ENCODE data around the gene COL13A1. TPM values are rescaled to one million over a fixed set of nuclear protein-coding genes. Genes with fewer than 3 reads are reported as not detected.

COL13A1 gene
- total RNA-seq, 1 donor from 2014 or later = 9.5 TPM

DNA sequence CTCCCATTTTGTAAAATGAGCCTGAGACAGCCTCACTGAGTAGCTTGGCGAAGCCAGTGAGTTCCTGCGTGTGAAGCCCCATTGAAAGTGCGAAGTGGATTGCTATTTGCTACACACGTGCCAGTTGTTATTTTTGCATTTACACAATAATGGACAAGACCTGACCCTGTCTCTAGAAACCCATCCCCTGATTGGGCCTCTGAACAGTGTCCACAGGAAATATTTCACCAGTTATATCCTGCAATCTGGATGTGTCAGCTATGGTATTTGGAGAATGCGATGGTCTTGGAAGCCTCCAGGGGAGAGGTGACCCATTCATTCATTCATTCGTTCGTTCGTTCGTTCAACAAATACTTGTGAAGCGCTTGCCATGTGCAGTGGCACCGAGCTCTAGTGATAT is 37.1 kb downstream of the COL13A1 start:
- Mint-ChIP-seq H3K27me3 (ENCODE audit: low read depth) (no peaks in the 10 kb centered on the region), H3K36me3 (ENCODE audit: low read depth) (no peaks in the 10 kb centered on the region), H3K4me3 (no peak overlapping the region), H3K4me1 (peaks cover 29% of the 10 kb centered on the region), H3K27ac (ENCODE audit: unreplicated experiment) (peak overlapping the region; percentile 70), H3K9me3 (no peaks in the 10 kb centered on the region)
- no peak for DNase-seq (ENCODE audit: low read depth, low spot score)
- TF ChIP-seq, protein P1, sequence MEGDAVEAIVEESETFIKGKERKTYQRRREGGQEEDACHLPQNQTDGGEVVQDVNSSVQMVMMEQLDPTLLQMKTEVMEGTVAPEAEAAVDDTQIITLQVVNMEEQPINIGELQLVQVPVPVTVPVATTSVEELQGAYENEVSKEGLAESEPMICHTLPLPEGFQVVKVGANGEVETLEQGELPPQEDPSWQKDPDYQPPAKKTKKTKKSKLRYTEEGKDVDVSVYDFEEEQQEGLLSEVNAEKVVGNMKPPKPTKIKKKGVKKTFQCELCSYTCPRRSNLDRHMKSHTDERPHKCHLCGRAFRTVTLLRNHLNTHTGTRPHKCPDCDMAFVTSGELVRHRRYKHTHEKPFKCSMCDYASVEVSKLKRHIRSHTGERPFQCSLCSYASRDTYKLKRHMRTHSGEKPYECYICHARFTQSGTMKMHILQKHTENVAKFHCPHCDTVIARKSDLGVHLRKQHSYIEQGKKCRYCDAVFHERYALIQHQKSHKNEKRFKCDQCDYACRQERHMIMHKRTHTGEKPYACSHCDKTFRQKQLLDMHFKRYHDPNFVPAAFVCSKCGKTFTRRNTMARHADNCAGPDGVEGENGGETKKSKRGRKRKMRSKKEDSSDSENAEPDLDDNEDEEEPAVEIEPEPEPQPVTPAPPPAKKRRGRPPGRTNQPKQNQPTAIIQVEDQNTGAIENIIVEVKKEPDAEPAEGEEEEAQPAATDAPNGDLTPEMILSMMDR (conservative IDR thresholded peaks at IDR 0.05) = no peak

DNA sequence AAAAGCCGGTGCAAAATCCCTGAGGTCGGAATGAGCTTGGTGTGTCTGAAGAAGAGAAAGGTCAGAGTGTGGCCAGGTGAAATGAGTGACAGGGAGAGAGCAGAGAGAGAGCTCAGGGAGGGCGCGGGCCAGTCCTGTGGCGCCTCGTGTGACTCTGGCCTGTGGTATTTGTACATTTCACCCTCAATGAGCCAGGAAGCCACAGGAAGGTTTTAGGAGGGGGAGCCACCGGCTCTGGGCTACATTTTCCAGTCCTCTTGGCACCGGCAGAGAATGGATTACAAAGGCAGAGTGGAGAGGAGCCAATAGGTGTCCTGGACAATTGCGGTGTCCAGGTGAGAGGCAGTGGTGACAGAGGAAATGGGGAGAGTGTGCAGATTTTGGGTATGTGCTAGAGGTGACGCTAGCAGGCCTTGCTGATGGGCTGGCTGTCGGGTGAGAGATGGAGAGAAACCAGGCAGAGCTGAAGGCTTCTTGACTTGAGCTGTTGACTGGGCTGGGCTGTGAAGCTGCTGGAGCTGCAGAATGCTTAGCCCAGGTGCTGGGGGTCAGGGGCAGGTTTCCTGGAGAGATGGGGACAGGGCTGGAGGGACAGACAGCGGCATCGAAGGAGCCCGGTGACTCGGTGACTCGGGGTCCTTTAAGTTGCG is 38.1 kb downstream of the COL13A1 start:
- Mint-ChIP-seq H3K36me3 (ENCODE audit: low read depth) (no peaks in the 10 kb centered on the region), H3K4me1 (peaks cover 37% of the 10 kb centered on the region), H3K27ac (ENCODE audit: unreplicated experiment) (peak overlapping the region; percentile 4), H3K9me3 (no peaks in the 10 kb centered on the region), H3K27me3 (ENCODE audit: low read depth) (no peaks in the 10 kb centered on the region), H3K4me3 (no peak overlapping the region)
- TF ChIP-seq, protein P1 (conservative IDR thresholded peaks at IDR 0.05) = no peak
- no peak for DNase-seq (ENCODE audit: low read depth, low spot score)

DNA sequence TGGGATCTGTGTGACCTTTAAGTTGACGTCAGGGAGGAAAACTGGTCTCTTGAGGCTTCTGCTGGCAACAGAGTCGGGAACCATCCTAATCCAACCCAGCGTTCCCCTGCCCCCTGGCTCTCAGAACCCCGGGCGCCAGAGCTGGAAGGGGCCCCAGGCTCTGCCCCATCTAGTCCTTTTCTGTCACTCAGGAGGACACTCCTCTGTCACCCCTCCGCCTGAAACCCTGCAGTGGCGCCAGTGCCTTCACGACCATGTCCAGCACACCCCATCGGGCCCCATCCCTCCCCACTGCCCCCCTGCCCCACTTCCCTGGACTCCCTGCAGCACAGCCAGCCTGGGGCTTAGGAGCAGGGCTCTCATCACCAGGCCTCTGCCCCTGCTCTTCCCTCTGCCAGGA is 39.1 kb downstream of the COL13A1 start:
- TF ChIP-seq, protein P1 (conservative IDR thresholded peaks at IDR 0.05) = no peak
- H3K36me3 Mint-ChIP-seq (ENCODE audit: low read depth) = no peaks in the 10 kb centered on the region
- no peak for DNase-seq (ENCODE audit: low read depth, low spot score)
- no peaks in the 10 kb centered on the region for H3K9me3 Mint-ChIP-seq
- H3K27me3 Mint-ChIP-seq (ENCODE audit: low read depth) = no peaks in the 10 kb centered on the region
- H3K27ac Mint-ChIP-seq (ENCODE audit: unreplicated experiment) = no peak overlapping the region
- peaks cover 40% of the 10 kb centered on the region for H3K4me1 Mint-ChIP-seq
- H3K4me3 Mint-ChIP-seq = no peak overlapping the region

DNA sequence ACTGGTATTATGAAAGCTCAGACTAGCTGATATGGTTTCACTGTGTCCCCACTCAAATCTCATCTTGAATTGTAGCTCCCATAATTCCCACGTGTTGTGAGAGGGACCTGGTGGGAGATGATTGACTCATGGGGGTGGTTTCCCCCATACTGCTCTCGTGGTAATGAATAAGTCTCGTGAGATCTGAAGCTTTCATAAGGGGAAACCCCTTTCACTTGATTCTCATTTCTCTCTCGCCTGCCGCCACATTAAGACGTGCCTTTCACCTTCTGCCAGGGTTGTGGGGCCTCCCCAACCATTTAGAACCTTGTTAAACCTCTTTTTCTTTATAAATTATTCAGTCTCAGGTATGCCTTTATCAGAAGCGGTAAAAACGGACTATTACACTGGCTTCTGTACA is 40.3 kb downstream of the COL13A1 start:
- DNase-seq (ENCODE audit: low read depth, low spot score) = no peak
- H3K4me1 Mint-ChIP-seq = peaks cover 51% of the 10 kb centered on the region
- H3K9me3 Mint-ChIP-seq = no peaks in the 10 kb centered on the region
- no peak overlapping the region for H3K4me3 Mint-ChIP-seq
- no peaks in the 10 kb centered on the region for H3K36me3 Mint-ChIP-seq (ENCODE audit: low read depth)
- H3K27me3 Mint-ChIP-seq (ENCODE audit: low read depth) = no peaks in the 10 kb centered on the region
- TF ChIP-seq, protein P1 (conservative IDR thresholded peaks at IDR 0.05) = no peak
- no peak overlapping the region for H3K27ac Mint-ChIP-seq (ENCODE audit: unreplicated experiment)

DNA sequence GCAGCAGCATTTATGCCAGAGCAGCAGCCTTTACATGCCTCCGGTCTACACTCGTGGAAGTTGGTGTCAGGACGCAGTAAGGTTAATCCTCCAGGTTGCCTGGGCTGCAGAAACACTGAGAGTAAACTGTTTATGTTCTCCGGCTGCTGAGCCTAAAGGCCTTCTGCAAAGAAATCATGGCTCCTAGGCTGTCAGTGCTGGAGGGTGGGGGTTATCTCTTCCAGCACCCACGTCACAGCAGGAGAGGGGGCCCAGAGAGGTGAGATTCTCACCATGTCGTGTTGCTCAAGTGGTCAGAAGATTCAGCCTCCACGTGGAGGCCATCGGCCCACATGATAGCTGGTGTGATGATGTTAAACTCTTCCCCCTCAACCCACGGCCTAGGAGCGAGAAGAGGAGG is 41.2 kb downstream of the COL13A1 start:
- Mint-ChIP-seq H3K4me1 (peaks cover 60% of the 10 kb centered on the region), H3K4me3 (no peak overlapping the region), H3K9me3 (no peaks in the 10 kb centered on the region), H3K27ac (ENCODE audit: unreplicated experiment) (no peak overlapping the region), H3K27me3 (ENCODE audit: low read depth) (no peaks in the 10 kb centered on the region), H3K36me3 (ENCODE audit: low read depth) (no peaks in the 10 kb centered on the region)
- DNase-seq (ENCODE audit: low read depth, low spot score) = no peak
- TF ChIP-seq, protein P1 (conservative IDR thresholded peaks at IDR 0.05) = no peak

All from neural crest cell (in vitro differentiated cells).